OCI-LY7 (cell line): Measurements from ENCODE around the gene PHRF1. TPM values are rescaled to one million over a fixed set of nuclear protein-coding genes. Genes with fewer than 3 reads are reported as not detected.

Source experiments
- BruUV-seq: library from RNA; stranded (reverse); fragments of 400-500 nt; replicated peaks from 2 replicates; lab custom pipeline; 2021; lab: Mats Ljungman, UMichigan
- CTCF ChIA-PET: fragments of 300-600 bp; sonication (Branson Sonifier 250); formaldehyde crosslinking; loops from one replicate; lab custom pipeline; 2022; ENCODE audit warnings: antibody characterized with exemption; ENCODE audit not compliant: unreplicated experiment; lab: Charles Lee
- POLR2A ChIA-PET: fragments of 300-600 bp; sonication (Branson Sonifier 250); formaldehyde crosslinking; loops from one replicate; lab custom pipeline; 2022; ENCODE audit warnings: antibody characterized with exemption; lab: Charles Lee
- DNase-seq: peaks from one replicate; pipeline ENCODE4 v3.0.0-alpha.2; 2015; ENCODE audit warnings: low spot score
- H2AFZ ChIP-seq: fragments of 200-600 bp; sonication (generic), shearing (Covaris generic); 2 replicates; pipeline ENCODE4 v1.6.1; 2014; ENCODE audit warnings: mild to moderate bottlenecking, antibody characterized with exemption, low read length, moderate library complexity
- H3K27ac ChIP-seq: fragments of 200-600 bp; sonication (generic); 2 replicates; pipeline ENCODE4 v1.5.1; 2014; ENCODE audit warnings: mixed run types, low read depth, mild to moderate bottlenecking, moderate library complexity, low read length, inconsistent platforms; ENCODE audit not compliant: poor library complexity, severe bottlenecking
- H3K36me3 ChIP-seq: fragments of 200-600 bp; sonication (generic); 2 replicates; pipeline ENCODE4 v1.6.1; 2014; ENCODE audit warnings: mild to moderate bottlenecking, antibody characterized with exemption, low read length, moderate library complexity, mixed read lengths; ENCODE audit not compliant: insufficient read depth
- H3K4me1 ChIP-seq: fragments of 200-600 bp; sonication (generic); 2 replicates; pipeline ENCODE4 v1.5.1; 2014; ENCODE audit warnings: mild to moderate bottlenecking, low read length; ENCODE audit not compliant: insufficient read depth, poor library complexity, severe bottlenecking
- H3K4me2 ChIP-seq: fragments of 200-600 bp; sonication (generic); 2 replicates; pipeline ENCODE4 v1.6.1; 2014; ENCODE audit warnings: mild to moderate bottlenecking, low read length
- H3K4me3 ChIP-seq: fragments of 200-600 bp; sonication (generic); 2 replicates; pipeline ENCODE4 v1.5.1; 2014; ENCODE audit warnings: mild to moderate bottlenecking, low read depth, low read length; ENCODE audit not compliant: poor library complexity, severe bottlenecking
- H3K79me2 ChIP-seq: fragments of 200-600 bp; sonication (generic); 2 replicates; pipeline ENCODE4 v1.6.1; 2016; ENCODE audit warnings: low read depth, mild to moderate bottlenecking, low read length, moderate library complexity, mixed read lengths; ENCODE audit not compliant: insufficient read depth
- H3K9me2 ChIP-seq: fragments of 200-600 bp; sonication (generic); 2 replicates; pipeline ENCODE4 v1.6.1; 2016; ENCODE audit warnings: mild to moderate bottlenecking, low read length, mixed read lengths; ENCODE audit not compliant: insufficient read depth
- H3K9me3 ChIP-seq: fragments of 200-600 bp; sonication (generic); 2 replicates; pipeline ENCODE4 v1.6.1; 2014; ENCODE audit warnings: mild to moderate bottlenecking, mixed run types, low read length, mixed read lengths
- H4K20me1 ChIP-seq: fragments of 200-600 bp; sonication (generic); 2 replicates; pipeline ENCODE4 v1.6.1; 2014; ENCODE audit warnings: mild to moderate bottlenecking, antibody characterized with exemption, low read length, moderate library complexity, mixed read lengths; ENCODE audit not compliant: insufficient read depth
- CTCF ChIP-seq: fragments of 200-600 bp; sonication (generic); conservative IDR thresholded peaks from 2 replicates; pipeline ENCODE4 v1.5.1; 2014; ENCODE audit warnings: mild to moderate bottlenecking, antibody characterized with exemption, low read length, moderate library complexity, mixed read lengths
- EZH2phosphoT487 ChIP-seq: fragments of 200-600 bp; sonication (generic); IDR thresholded peaks from 2 replicates; pipeline ENCODE4 v1.6.1; 2018; ENCODE audit warnings: low read depth, borderline replicate concordance, mild to moderate bottlenecking, mixed run types, antibody characterized with exemption, low read length, moderate library complexity, mixed read lengths
- intact Hi-C: fragments of 100-400 bp; cut with micrococcal nuclease; formaldehyde crosslinking; loops from one replicate; pipeline ENCODE4 v1.10.0; 2022; ENCODE audit not compliant: unreplicated experiment
- total RNA-seq, 2 experiments: library from RNA; depleted of rRNA in 1 of 2; stranded (reverse); fragments of >200 nt in 1 of 2; shearing (Covaris generic) in 1 of 2; gene quantifications; 2 replicates each; pipeline ENCODE4 v1.2.3, GENCODE V29; 2014 to 2022

Gene PHRF1
- total RNA-seq, 2 experiments from 2014 or later, result 25.6 to 45.4 TPM

GRCh38 chr11:559020-559620 lies 17.1 kb upstream of the PHRF1 start:
- peaks cover 39% of the 10 kb centered on the region for H3K4me1 ChIP-seq
- H4K20me1 ChIP-seq, result no peaks in the 10 kb centered on the region
- H3K79me2 ChIP-seq, result no peaks in the 10 kb centered on the region
- H2AFZ ChIP-seq, result no peak overlapping the region
- H3K9me2 ChIP-seq, result no peaks in the 10 kb centered on the region
- ChIA-PET POLR2A (interaction anchor here (1.1 kb wide), 1 partner anchor 17 kb away, joined by 5 read pairs; the partner anchor contains the start of gene PHRF1), CTCF (no interaction called here)
- H3K9me3 ChIP-seq, result no peaks in the 10 kb centered on the region
- no peak overlapping the region for H3K27ac ChIP-seq
- no peak overlapping the region for H3K4me2 ChIP-seq
- DNase-seq, result peak; percentile 54
- H3K4me3 ChIP-seq, result no peak overlapping the region
- H3K36me3 ChIP-seq, result no peaks in the 10 kb centered on the region
- no TSS peak for BruUV-seq
- intact Hi-C loops, result loop anchor here (5.0 kb wide), 1 partner anchor 163 kb away; no protein-coding TSS in a partner anchor
- TF ChIP-seq EZH2phosphoT487, result no peak
- peak; percentile 64 for TF ChIP-seq CTCF

- BruUV-seq, result no TSS peak
- TF ChIP-seq EZH2phosphoT487 (no peak), CTCF (no peak)
- intact Hi-C loops, result loop anchor here (5.0 kb wide), 1 partner anchor 162 kb away; no protein-coding TSS in a partner anchor
- POLR2A ChIA-PET, result interaction anchor here (0.9 to 1.1 kb wide), 2 partner anchors 16 to 42 kb away, joined by 4 to 5 read pairs; partner anchors contain the start of gene PHRF1
- no peak for DNase-seq
- Histone ChIP-seq H3K4me3 (peak overlapping the region; percentile 73), H3K9me3 (no peaks in the 10 kb centered on the region), H3K27ac (no peak overlapping the region), H2AFZ (no peak overlapping the region; the same call in 1 of the 2 replicates), H3K4me2 (peak overlapping the region; percentile 77), H3K9me2 (no peaks in the 10 kb centered on the region), H3K36me3 (no peaks in the 10 kb centered on the region), H3K79me2 (no peaks in the 10 kb centered on the region), H3K4me1 (peaks cover 32% of the 10 kb centered on the region), H4K20me1 (no peaks in the 10 kb centered on the region)
- CTCF ChIA-PET, result no interaction called here
Observed at GRCh38 chr11:559712-560304, 16.5 kb upstream of the PHRF1 start.
